ENCODE results near the gene TMEM259. TPM values are rescaled to one million over a fixed set of nuclear protein-coding genes. Genes with fewer than 3 reads are reported as not detected.
A peak's percentile ranks its signal among the peaks of the same experiment; 100 is the strongest.

The TMEM259 gene
- total and polyA plus RNA-seq, 9 of the 15 experiments (the other 6 are each of a cell fraction or from before 2014, with no cell fraction given): 0.52 to 231 (median 63.6) TPM

DNA sequence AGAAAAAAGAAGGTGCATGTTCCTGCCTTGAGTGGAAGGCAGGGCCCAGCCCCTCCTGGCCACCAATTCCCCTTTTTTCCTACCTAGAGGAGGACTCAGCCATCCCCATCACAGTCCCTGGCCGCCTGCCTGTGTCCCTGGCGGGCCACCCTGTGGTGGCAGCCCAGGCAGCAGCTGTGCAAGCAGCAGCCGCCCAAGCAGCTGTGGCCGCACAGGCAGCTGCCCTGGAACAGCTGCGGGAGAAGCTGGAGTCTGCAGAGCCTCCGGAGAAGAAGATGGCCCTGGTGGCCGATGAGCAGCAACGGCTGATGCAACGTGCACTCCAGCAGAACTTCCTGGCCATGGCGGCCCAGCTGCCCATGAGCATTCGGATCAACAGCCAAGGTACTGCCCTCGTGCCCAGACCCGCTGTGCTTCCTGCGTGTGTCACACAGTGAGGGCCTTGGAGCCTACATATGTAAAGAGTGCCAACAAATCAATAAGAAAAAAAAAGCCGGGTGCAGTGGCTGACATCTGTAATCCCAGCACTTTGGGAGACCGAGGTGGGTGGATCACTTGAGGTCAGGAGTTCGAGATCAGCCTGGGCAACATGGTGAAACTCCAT, 54.3 kb downstream of the TMEM259 start (continued):
- TF ChIP-seq PTBP1 (IDR thresholded peaks at IDR 0.05; ENCODE audit: low read depth, low read length) (no peak), HSF4 (CRISPR knock-in tag; IDR thresholded peaks at IDR 0.05; ENCODE audit: borderline replicate concordance) (no peak), CEBPG (CRISPR knock-in tag; IDR thresholded peaks at IDR 0.05) (peak; percentile 56; the same call in 1 of the 2 replicates), CEBPG (tag; conservative IDR thresholded peaks at IDR 0.05 in 1 of 2, IDR thresholded peaks at IDR 0.05 in 1 of 2) (no peak), ZNF121 (CRISPR knock-in tag; conservative IDR thresholded peaks at IDR 0.05) (peak; percentile 91), RBM25 (IDR thresholded peaks at IDR 0.05; ENCODE audit: low read depth, low read length, severe bottlenecking) (peak; percentile 24), POLR2G (IDR thresholded peaks at IDR 0.05; ENCODE audit: low read depth, low read length) (peak; percentile 65), COPS2 (conservative IDR thresholded peaks at IDR 0.05) (no peak), LARP7 (IDR thresholded peaks at IDR 0.05) (no peak), SREBF2 (CRISPR knock-in tag; IDR thresholded peaks at IDR 0.05) (no peak), TSC22D4 (tag; IDR thresholded peaks at IDR 0.05) (no peak), TAF1 (IDR thresholded peaks at IDR 0.05; ENCODE audit: control insufficient read depth, extremely low read depth, insufficient read depth, low read length, severe bottlenecking) (no peak)
- TF ChIP-seq, protein P1, sequence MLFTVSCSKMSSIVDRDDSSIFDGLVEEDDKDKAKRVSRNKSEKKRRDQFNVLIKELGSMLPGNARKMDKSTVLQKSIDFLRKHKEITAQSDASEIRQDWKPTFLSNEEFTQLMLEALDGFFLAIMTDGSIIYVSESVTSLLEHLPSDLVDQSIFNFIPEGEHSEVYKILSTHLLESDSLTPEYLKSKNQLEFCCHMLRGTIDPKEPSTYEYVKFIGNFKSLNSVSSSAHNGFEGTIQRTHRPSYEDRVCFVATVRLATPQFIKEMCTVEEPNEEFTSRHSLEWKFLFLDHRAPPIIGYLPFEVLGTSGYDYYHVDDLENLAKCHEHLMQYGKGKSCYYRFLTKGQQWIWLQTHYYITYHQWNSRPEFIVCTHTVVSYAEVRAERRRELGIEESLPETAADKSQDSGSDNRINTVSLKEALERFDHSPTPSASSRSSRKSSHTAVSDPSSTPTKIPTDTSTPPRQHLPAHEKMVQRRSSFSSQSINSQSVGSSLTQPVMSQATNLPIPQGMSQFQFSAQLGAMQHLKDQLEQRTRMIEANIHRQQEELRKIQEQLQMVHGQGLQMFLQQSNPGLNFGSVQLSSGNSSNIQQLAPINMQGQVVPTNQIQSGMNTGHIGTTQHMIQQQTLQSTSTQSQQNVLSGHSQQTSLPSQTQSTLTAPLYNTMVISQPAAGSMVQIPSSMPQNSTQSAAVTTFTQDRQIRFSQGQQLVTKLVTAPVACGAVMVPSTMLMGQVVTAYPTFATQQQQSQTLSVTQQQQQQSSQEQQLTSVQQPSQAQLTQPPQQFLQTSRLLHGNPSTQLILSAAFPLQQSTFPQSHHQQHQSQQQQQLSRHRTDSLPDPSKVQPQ (CRISPR knock-in tag; IDR thresholded peaks at IDR 0.05; ENCODE audit: borderline replicate concordance): no peak
- TF ChIP-seq, protein P2, sequence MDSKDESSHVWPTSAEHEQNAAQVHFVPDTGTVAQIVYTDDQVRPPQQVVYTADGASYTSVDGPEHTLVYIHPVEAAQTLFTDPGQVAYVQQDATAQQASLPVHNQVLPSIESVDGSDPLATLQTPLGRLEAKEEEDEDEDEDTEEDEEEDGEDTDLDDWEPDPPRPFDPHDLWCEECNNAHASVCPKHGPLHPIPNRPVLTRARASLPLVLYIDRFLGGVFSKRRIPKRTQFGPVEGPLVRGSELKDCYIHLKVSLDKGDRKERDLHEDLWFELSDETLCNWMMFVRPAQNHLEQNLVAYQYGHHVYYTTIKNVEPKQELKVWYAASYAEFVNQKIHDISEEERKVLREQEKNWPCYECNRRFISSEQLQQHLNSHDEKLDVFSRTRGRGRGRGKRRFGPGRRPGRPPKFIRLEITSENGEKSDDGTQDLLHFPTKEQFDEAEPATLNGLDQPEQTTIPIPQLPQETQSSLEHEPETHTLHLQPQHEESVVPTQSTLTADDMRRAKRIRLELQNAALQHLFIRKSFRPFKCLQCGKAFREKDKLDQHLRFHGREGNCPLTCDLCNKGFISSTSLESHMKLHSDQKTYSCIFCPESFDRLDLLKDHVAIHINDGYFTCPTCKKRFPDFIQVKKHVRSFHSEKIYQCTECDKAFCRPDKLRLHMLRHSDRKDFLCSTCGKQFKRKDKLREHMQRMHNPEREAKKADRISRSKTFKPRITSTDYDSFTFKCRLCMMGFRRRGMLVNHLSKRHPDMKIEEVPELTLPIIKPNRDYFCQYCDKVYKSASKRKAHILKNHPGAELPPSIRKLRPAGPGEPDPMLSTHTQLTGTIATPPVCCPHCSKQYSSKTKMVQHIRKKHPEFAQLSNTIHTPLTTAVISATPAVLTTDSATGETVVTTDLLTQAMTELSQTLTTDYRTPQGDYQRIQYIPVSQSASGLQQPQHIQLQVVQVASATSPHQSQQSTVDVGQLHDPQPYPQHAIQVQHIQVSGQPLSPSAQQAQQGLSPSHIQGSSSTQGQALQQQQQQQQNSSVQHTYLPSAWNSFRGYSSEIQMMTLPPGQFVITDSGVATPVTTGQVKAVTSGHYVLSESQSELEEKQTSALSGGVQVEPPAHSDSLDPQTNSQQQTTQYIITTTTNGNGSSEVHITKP (IDR thresholded peaks at IDR 0.05; ENCODE audit: partially characterized antibody): no peak
- TF ChIP-seq, protein P3, sequence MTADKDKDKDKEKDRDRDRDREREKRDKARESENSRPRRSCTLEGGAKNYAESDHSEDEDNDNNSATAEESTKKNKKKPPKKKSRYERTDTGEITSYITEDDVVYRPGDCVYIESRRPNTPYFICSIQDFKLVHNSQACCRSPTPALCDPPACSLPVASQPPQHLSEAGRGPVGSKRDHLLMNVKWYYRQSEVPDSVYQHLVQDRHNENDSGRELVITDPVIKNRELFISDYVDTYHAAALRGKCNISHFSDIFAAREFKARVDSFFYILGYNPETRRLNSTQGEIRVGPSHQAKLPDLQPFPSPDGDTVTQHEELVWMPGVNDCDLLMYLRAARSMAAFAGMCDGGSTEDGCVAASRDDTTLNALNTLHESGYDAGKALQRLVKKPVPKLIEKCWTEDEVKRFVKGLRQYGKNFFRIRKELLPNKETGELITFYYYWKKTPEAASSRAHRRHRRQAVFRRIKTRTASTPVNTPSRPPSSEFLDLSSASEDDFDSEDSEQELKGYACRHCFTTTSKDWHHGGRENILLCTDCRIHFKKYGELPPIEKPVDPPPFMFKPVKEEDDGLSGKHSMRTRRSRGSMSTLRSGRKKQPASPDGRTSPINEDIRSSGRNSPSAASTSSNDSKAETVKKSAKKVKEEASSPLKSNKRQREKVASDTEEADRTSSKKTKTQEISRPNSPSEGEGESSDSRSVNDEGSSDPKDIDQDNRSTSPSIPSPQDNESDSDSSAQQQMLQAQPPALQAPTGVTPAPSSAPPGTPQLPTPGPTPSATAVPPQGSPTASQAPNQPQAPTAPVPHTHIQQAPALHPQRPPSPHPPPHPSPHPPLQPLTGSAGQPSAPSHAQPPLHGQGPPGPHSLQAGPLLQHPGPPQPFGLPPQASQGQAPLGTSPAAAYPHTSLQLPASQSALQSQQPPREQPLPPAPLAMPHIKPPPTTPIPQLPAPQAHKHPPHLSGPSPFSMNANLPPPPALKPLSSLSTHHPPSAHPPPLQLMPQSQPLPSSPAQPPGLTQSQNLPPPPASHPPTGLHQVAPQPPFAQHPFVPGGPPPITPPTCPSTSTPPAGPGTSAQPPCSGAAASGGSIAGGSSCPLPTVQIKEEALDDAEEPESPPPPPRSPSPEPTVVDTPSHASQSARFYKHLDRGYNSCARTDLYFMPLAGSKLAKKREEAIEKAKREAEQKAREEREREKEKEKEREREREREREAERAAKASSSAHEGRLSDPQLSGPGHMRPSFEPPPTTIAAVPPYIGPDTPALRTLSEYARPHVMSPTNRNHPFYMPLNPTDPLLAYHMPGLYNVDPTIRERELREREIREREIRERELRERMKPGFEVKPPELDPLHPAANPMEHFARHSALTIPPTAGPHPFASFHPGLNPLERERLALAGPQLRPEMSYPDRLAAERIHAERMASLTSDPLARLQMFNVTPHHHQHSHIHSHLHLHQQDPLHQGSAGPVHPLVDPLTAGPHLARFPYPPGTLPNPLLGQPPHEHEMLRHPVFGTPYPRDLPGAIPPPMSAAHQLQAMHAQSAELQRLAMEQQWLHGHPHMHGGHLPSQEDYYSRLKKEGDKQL (CRISPR knock-in tag; IDR thresholded peaks at IDR 0.05; ENCODE audit: borderline replicate concordance): no peak
